NCI-H2227 treated with DMSO at 0.1 percent for 48 hours (cell line): ENCODE data around the gene HDHD5.

Experiments
- DNase-seq: peaks from one replicate; lab custom pipeline; 2025; lab: John Stamatoyannopoulos, UW

HDHD5 gene

DNA sequence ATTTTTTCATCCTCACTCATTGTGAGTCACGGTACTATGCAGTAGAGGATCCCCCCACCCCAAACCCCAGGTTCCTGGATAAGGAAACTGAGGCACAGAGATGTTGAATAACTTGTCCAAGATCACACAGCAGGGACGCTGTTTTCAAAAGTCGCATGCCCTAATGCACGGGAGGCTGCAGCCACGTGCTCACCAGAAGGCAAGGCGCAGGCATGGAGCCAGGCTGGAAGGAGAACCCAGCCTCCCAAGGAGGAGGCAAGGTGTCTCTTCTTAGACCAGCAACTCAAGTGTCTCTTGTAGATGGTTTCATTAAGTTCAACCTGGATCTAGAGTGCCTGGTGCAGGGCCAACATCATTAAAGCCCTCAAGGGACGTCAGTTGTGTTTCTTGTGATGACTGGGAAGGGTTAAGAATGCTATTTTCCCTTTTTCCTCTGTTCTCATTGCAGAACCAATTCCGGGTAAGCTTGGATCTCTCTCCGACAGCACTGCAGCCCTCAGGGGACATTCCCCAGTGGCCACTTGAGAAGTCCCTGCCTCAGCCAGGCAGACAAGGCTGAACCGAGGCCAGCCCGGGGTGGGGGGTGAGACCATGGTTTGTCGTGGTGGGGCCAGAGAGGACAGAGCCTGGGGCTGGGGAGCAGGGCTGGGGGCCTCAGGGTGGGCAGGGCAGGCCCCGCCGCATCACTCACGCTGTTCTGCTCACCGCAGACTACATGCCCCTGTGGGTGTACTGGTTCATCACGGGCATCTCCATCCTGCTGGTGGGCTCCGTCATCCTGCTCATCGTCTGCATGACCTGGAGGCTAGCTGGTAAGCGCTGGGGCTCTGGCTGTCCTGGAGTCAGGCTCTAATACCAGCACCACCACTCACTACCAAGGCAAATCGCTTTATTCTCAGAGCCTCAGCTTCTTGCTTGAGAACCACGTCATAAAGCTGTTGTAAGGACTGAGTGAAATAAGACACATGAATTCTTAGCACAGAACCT is 53.6 kb downstream of the HDHD5 start:
- no peak for DNase-seq

DNA sequence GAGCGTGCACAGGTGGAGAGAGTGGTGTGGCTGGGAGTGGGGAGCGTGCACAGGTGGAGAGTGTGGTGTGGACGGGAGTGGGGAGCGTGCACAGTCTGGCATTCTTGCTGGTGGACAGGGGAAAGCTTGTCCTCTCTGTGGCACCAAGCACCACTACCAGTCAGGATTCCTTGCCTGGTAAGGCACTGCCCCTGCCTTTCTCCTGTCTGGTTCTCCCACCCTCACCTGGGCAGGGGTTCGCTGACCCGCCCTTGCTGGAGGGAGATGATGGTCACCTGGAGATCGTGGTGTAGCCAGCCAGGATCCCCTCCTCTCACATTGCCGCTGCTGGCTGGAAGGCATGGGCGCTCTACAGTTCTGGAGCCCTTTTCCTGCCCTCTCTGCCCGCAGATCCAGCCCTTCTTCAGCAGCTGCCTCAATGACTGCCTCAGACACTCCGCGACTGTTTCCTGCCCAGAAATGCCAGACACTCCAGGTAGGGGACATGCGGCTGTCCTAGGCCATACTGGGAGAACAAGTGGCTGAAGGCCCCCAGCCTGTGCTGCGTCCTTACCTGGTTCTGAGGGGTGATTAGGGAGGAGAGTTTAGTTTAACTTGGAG is 54.6 kb downstream of the HDHD5 start:
- DNase-seq = no peak

DNA sequence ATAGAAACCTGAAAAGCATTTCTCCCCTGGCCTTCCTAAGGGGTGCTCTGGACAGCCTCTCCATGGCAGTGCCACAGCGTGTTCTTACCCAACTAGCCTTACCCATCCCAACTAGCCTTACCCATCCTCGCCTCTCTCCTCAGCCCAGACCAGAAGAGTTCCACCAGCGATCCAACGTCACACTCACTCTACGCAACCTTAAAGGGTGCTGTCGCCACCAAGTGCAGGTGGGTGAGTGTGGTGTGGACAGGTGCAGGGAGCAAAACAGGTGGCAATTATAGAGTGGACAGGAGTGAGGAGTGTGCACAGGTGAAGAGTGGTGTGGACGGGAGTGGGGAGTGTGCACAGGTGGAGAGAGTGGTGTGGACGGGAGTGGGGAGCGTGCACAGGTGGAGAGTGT is 55.7 kb downstream of the HDHD5 start:
- DNase-seq = no peak

DNA sequence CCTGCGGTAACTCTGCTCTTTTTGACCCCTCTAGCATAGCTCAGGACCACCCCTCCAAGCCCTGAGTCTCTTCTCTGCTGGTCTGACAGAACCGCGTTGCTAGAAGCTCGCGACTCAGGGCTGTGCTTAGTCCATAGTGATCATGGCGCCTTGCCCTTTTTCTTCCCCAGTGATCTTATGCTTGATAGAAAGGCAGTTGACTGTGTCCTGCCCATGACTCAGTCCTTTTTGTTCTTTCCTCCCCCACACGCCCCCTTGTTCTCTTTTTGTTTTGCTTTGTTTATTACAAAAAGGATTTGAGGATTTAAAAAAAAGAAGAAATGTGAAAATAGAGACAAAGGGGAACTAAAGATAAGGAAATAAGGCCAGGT is 56.8 kb downstream of the HDHD5 start:
- no peak for DNase-seq

DNA sequence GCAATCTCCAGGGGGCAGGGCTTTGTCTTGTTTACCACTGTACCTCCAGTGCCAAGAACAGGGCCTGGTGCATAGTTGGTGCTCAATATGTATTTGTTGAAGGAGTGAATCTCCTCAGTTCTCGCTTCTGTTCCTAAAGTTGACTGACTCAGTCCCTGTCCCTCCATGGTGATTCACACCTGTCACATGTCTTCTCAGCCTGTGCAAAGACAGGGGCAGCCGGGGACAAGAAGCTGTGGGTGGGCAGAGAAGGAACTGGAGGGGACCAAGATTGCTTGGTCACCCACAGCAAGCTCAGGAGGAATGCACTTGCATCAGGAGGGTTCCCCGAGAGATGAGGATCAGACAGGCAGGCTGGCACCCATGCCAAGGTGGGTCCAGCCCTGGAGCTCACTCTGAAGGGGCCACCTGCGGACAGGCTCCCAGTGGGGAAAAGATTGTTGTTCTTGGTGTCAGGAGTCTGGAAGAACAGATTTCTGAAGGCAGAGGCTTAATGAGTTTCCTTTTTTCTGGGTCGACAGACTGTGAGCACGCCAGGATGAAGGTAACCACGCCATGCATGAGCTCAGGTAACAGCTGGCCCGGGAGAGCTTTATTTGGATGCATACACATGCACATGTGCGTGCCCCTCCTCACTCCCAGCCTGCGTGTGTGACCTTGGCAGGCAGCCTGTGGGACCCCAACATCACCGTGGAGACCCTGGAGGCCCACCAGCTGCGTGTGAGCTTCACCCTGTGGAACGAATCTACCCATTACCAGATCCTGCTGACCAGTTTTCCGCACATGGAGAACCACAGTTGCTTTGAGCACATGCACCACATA is 57.4 kb downstream of the HDHD5 start:
- no peak for DNase-seq

DNA sequence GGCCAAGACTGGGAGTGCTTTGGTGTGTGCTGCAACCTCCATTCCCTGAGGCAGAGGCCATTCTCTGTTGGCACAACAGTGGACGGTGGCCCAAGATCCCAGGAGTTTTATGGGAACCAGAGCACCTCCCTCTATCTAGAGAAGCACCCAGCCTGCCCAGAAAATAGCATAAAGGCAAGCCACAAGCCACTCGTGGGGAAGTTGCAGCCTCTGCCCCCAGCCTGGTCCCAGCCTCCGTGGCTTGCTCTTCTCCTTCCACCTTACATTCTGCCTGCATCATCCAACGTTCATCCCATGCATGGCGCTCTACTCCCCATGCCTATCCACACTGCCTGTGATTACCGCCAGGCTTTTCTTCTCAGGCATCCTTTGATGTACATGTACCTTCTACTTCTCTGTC is 58.5 kb downstream of the HDHD5 start:
- no peak for DNase-seq

DNA sequence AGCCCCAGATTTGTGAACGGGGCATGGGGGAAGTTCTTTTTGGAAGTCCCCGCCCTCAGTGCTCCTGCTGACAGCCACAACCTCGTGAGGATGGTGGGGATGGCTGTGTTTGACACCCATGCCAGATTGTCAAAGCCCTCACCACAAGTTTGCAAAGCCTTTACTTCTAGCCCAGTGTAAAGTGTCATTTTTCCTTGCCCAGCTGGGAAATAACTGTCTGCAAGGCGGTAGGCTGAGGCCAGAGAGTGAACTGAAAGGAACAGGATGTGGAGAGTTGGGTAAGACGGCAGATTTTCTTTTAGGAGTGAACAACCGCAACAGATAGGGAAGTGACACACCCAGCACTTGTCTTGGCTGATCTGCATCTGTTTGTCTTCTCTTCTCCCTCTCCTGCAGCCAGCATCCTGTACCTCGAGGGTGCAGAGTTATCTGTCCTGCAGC is 60.7 kb downstream of the HDHD5 start:
- DNase-seq = no peak

DNA sequence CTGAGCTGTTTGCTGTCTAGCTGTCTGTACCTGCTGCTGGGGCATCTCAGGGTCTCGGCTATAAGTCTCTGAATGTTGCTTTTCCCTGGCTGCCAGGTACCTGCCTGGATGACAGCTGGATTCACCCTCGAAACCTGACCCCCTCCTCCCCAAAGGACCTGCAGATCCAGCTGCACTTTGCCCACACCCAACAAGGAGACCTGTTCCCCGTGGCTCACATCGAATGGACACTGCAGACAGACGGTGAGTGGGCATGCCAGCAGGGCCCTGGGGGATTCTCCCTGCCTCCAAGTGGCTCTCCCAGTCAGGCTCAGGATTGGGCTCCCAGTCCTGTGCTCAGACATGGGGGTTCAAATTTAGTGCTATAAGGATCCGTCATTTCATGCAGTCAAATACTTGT is 61.4 kb downstream of the HDHD5 start:
- DNase-seq = no peak

DNA sequence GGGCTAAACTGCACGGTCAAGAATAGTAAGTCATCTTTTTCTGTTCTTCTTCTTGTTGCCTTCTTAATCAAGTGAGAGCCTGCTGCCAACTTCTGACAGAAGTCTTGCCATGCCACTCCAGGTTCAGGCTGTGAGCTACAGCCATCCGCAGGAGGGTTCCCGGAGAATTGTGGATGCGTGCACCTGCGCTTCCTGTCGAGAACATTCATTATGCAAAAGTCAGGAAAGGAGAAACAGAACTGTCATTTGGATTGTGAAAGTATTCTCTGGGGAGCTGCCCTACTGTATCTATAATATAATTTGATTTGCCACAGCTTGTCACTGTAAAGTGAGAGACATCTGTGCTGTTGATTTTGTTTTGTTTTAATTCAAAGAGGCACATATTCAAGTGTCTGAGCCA is 62.0 kb downstream of the HDHD5 start:
- no peak for DNase-seq

DNA sequence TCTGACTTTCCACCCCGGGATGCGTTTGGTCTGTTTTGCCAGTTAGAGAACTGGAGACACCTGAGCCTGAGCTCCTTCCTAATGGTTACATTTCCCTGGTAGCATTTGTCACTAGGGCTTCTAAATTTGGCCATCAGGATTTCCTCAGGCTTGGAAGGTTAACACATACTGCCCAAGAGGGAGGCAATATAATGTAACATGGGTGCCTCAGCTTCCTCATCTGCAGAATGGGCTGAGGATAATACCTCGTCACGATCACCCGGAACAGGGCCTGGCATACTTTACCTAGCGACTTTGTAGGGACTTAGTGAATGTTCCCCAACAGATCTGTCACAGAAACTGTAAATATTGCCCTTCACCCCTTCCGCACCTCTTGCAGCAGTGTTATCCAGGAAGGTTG is 63.0 kb downstream of the HDHD5 start:
- no peak for DNase-seq

DNA sequence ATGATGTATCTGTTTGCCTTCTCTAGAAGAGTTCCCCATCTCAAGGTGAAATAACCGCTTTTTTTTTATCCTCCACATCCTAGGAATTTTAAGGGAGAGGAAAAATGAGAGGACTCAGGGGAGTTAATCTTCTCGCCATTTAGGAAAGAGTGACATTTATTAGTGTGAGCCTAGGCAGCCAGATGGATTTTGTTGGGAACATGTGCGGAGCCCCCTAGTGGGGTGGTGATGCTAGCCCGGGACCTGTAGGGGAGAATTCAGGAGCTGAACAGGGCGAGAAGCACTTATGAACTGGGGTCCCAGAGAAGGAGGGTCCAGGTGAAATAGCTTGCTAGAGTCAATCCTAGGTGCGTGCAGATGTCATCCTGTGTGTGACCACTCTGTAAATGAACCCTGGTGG is 63.5 kb downstream of the HDHD5 start:
- DNase-seq = no peak

DNA sequence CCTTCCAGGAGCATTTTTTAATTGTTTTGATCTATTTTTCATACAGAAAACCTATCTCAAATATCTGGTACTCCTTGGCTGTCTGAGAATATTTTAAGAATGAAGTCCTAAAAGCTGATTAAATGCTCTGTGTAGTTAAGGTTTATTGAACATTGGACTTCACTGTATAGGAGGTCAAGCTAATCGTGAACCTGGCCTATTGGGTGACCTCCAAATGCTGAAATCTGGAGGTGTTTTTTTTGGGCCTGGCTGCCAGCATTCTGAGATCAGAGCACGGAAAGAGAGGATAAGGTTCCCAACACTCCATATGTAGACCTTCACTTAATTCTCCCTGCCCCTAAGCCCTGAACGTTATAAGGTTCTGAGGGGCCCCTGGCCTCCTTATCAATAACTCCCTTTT is 66.0 kb downstream of the HDHD5 start:
- DNase-seq = no peak

DNA sequence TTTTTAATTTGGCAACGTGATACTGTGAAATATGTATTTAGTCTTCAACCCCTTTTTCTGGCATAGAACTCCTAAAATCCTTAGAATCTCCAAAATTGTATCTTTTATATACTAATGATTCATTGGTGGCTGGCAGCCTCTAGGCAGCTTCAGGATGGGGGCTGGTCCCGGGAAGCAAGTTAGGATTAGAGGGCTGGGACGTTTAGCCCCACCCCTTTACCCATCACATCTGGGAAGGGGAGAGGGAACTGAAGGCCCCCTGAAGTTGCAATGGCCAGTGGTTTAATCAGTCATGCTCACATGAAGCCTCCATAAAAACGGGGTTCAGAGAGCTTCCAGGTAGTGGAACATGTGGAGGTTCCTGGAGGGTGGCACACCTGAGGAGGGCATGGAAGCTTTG is 67.2 kb downstream of the HDHD5 start:
- no peak for DNase-seq

DNA sequence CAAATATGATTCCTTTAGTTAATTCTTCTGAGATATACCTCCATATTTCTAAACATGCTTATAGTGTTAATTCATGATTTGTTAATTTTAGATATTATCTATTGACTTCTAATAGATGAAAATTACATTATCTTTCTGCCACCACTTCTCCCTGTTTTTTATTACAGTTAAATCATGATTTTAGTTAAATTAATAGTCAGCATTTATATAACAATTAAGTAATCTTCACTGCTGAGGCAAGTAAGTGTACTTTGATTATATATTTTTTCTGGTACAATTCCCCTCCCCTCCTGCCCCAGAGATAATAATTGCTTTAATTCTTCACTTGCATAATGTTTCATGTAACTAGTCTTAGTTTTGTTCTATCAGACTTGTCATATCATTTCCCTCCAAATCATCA is 68.5 kb downstream of the HDHD5 start:
- DNase-seq = no peak
